ENCODE data around the gene RSPH10B. TPM values are rescaled to one million over a fixed set of nuclear protein-coding genes. Genes with fewer than 3 reads are reported as not detected.
"Not testable (repeated sequence)": the region's sequence is repeated elsewhere in the genome, so short reads cannot be mapped to it uniquely, and the experiment has no call there.

Gene RSPH10B
- total and polyA plus RNA-seq, 9 donors = 0.06 to 1.2 (median 0.25) TPM; not detected in 2

DNA sequence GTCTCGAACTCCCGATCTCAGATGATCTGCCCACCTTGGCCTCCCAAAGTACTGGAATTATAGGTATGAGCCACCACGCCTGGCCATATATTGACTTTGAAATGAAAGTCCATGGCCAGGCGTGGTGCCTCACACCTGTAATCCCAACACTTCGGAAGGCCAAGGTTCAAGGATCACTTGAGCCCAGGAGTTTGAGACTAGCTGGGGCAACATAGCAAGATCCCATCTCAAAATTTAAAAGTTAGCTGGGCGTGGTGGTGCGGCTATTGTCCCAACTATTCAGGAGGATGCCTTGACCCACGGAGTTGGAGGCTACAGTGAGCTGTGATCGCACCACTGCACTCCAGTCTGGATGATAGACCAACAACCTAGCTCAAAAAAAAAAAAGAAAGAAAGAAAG lies 78.0 kb downstream of the RSPH10B start:
- no peaks in the 10 kb centered on the region for H3K36me3 ChIP-seq (ENCODE audit: control insufficient read depth, insufficient read depth, low read length)
- 96% methylated on average over 7 of the region's 9 CpGs for WGBS (ENCODE audit: insufficient coverage)
- DNase-seq = no peak
- H3K27ac ChIP-seq (ENCODE audit: low read length) = no peak overlapping the region
- H3K4me1 ChIP-seq (ENCODE audit: control insufficient read depth, insufficient read depth, low read length) = no peaks in the 10 kb centered on the region
- H3K27me3 ChIP-seq (ENCODE audit: control insufficient read depth, insufficient read depth, low read length) = no peaks in the 10 kb centered on the region
- no peak overlapping the region for H3K4me3 ChIP-seq (ENCODE audit: low read length)
- H3K9me3 ChIP-seq (replicated peaks; ENCODE audit: control insufficient read depth, low read depth, low read length) = no peaks in the 10 kb centered on the region

DNA sequence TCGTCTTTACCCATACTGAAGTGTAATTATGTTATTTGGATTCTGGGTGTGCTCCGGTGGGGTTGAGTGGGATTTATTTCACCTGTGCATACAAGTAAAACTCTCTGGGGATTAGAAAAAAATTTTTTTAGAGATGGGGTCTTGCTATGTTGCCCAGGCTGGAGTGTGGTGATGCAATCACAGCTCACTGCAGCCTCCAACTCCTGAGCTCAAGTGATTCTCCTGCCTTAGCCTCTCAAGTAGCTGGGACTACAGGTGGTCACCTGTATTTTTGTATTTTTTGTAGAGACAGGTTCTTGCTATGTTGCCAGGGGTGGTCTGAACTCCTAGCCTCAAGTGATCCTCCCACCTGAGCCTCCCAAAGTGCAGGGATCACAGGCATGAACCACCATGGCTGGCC lies 80.2 kb downstream of the RSPH10B start:
- not testable (repeated sequence) for H3K36me3 ChIP-seq (ENCODE audit: control insufficient read depth, insufficient read depth, low read length); H3K27me3 ChIP-seq (ENCODE audit: control insufficient read depth, insufficient read depth, low read length); H3K27ac ChIP-seq (ENCODE audit: low read length); DNase-seq; H3K4me3 ChIP-seq (ENCODE audit: low read length); H3K4me1 ChIP-seq (ENCODE audit: control insufficient read depth, insufficient read depth, low read length); H3K9me3 ChIP-seq (replicated peaks; ENCODE audit: control insufficient read depth, low read depth, low read length)
- WGBS (ENCODE audit: insufficient coverage) = no CpG with 5 or more reads among the region's 2 CpGs

GRCh38 chr7:5888021-5888420 lies 82.5 kb downstream of the RSPH10B start:
- not testable (repeated sequence) for H3K36me3 ChIP-seq (ENCODE audit: control insufficient read depth, insufficient read depth, low read length); H3K9me3 ChIP-seq (replicated peaks; ENCODE audit: control insufficient read depth, low read depth, low read length); DNase-seq; H3K4me3 ChIP-seq (ENCODE audit: low read length); H3K4me1 ChIP-seq (ENCODE audit: control insufficient read depth, insufficient read depth, low read length); H3K27ac ChIP-seq (ENCODE audit: low read length); H3K27me3 ChIP-seq (ENCODE audit: control insufficient read depth, insufficient read depth, low read length)
- WGBS (ENCODE audit: insufficient coverage) = 52% methylated on average over 3 of the region's 5 CpGs

GRCh38 chr7:5884431-5884830 lies 86.1 kb downstream of the RSPH10B start:
- not testable (repeated sequence) for H3K4me3 ChIP-seq (ENCODE audit: low read length); DNase-seq; H3K9me3 ChIP-seq (replicated peaks; ENCODE audit: control insufficient read depth, low read depth, low read length); H3K36me3 ChIP-seq (ENCODE audit: control insufficient read depth, insufficient read depth, low read length); H3K27me3 ChIP-seq (ENCODE audit: control insufficient read depth, insufficient read depth, low read length); H3K4me1 ChIP-seq (ENCODE audit: control insufficient read depth, insufficient read depth, low read length); H3K27ac ChIP-seq (ENCODE audit: low read length)
- no CpG with 5 or more reads among the region's 5 CpGs for WGBS (ENCODE audit: insufficient coverage)

GRCh38 chr7:5880106-5880505 lies 90.4 kb downstream of the RSPH10B start:
- not testable (repeated sequence) for H3K4me3 ChIP-seq (ENCODE audit: low read length); H3K9me3 ChIP-seq (replicated peaks; ENCODE audit: control insufficient read depth, low read depth, low read length); DNase-seq; H3K27ac ChIP-seq (ENCODE audit: low read length); H3K27me3 ChIP-seq (ENCODE audit: control insufficient read depth, insufficient read depth, low read length); H3K36me3 ChIP-seq (ENCODE audit: control insufficient read depth, insufficient read depth, low read length); H3K4me1 ChIP-seq (ENCODE audit: control insufficient read depth, insufficient read depth, low read length)
- WGBS (ENCODE audit: insufficient coverage) = 20% methylated on average over 2 of the region's 6 CpGs

DNA sequence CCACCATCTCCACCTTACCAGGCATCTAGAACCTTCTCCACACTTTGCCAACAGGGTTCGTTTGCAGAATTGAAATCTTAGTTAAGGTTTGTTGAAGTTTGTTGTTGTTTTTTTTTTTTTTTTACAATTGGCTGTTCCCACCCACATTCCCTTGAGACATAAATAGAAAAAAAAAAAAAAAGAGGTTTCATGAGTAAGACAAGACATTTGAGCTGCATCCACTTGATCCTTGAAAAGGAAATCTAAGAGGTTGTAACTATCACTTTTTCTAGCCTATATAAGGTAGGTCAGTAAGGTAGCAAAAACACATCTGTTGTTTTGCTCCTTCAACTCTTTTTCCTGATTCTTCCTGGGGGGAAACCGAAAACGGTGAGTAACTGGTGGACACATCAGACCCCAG lies 90.9 kb downstream of the RSPH10B start:
- H3K9me3 ChIP-seq (replicated peaks; ENCODE audit: control insufficient read depth, low read depth, low read length); DNase-seq; H3K27ac ChIP-seq (ENCODE audit: low read length); H3K27me3 ChIP-seq (ENCODE audit: control insufficient read depth, insufficient read depth, low read length); H3K4me3 ChIP-seq (ENCODE audit: low read length); H3K4me1 ChIP-seq (ENCODE audit: control insufficient read depth, insufficient read depth, low read length); H3K36me3 ChIP-seq (ENCODE audit: control insufficient read depth, insufficient read depth, low read length): not testable (repeated sequence)
- WGBS (ENCODE audit: insufficient coverage) = no CpG with 5 or more reads among the region's 3 CpGs

Other genes starting within 250 kb of the RSPH10B start
- 24.4 TPM for gene RNF216, start 189.0 kb downstream of the RSPH10B start, total RNA-seq
- gene RNF216, start 189.0 kb downstream of the RSPH10B start, polyA plus RNA-seq (ENCODE audit: insufficient read depth in 1 of 8, insufficient read length in 8 of 8, low replicate concordance in 1 of 8) = 10 to 100 TPM; 23.5 to 29.7 (median 27.7) TPM
- not detected for gene OCM, start 89.9 kb downstream of the RSPH10B start, total RNA-seq
- not detected for gene OCM, start 89.9 kb downstream of the RSPH10B start, polyA plus RNA-seq (ENCODE audit: insufficient read depth in 1 of 8, insufficient read length in 8 of 8, low replicate concordance in 1 of 8)
- 36.0 TPM for gene CCZ1, start 72.0 kb downstream of the RSPH10B start, total RNA-seq
- gene CCZ1, start 72.0 kb downstream of the RSPH10B start, polyA plus RNA-seq (ENCODE audit: insufficient read depth in 1 of 8, insufficient read length in 8 of 8, low replicate concordance in 1 of 8) = 10 to 100 TPM; 48.3 to 63.5 (median 52.5) TPM
- 13.2 TPM for gene PMS2, start 38.4 kb upstream of the RSPH10B start, total RNA-seq
- gene PMS2, start 38.4 kb upstream of the RSPH10B start, polyA plus RNA-seq (ENCODE audit: insufficient read depth in 1 of 8, insufficient read length in 8 of 8, low replicate concordance in 1 of 8) = 10 to 100 TPM in 6 of 8 donors, 1 to 10 TPM in 2; 8.1 to 12.3 (median 10.3) TPM
- 44.2 TPM for gene AIMP2, start 38.6 kb upstream of the RSPH10B start, total RNA-seq
- 10 to 100 TPM; 28.3 to 35.2 (median 32.0) TPM for gene AIMP2, start 38.6 kb upstream of the RSPH10B start, polyA plus RNA-seq (ENCODE audit: insufficient read depth in 1 of 8, insufficient read length in 8 of 8, low replicate concordance in 1 of 8)
- gene ANKRD61, start 60.7 kb upstream of the RSPH10B start, total RNA-seq = 0.22 TPM
- 1 to 10 TPM in 1 of 8 donors, under 1 TPM in 7; 0.28 to 1.0 (median 0.70) TPM for gene ANKRD61, start 60.7 kb upstream of the RSPH10B start, polyA plus RNA-seq (ENCODE audit: insufficient read depth in 1 of 8, insufficient read length in 8 of 8, low replicate concordance in 1 of 8)
- gene EIF2AK1, start 88.5 kb upstream of the RSPH10B start, total RNA-seq = 29.6 TPM
- gene EIF2AK1, start 88.5 kb upstream of the RSPH10B start, polyA plus RNA-seq (ENCODE audit: insufficient read depth in 1 of 8, insufficient read length in 8 of 8, low replicate concordance in 1 of 8) = 10 to 100 TPM; 41.4 to 49.8 (median 45.4) TPM
- gene USP42, start 134.3 kb upstream of the RSPH10B start, total RNA-seq = 3.6 TPM
- gene USP42, start 134.3 kb upstream of the RSPH10B start, polyA plus RNA-seq (ENCODE audit: insufficient read depth in 1 of 8, insufficient read length in 8 of 8, low replicate concordance in 1 of 8) = 10 to 100 TPM in 1 of 8 donors, 1 to 10 TPM in 7; 7.0 to 11.0 (median 9.0) TPM